Transverse colon (tissue), 4 donors: ENCODE data around the gene LYRM1.

Experiments
- CTCF ChIP-seq, 5 experiments: fragments of 200-600 bp in 3 of 5; fragments of 450-650 bp in 2 of 5; sonication (generic) in 3 of 5; IDR thresholded peaks; 1 replicate in 2 of 5; 2 replicates in 3 of 5; pipeline ENCODE4 v1.5.1; 2016 to 2017; ENCODE audit warnings: antibody characterized with exemption in 5 of 5, inconsistent platforms in 3 of 5, mild to moderate bottlenecking in 2 of 5, moderate library complexity in 1 of 5
- EP300 ChIP-seq: sonication (generic); formaldehyde crosslinking; IDR thresholded peaks from one replicate; pipeline ENCODE4 v1.6.1; 2017; ENCODE audit warnings: antibody characterized with exemption, low read depth
- POLR2A ChIP-seq: fragments of 450-650 bp; IDR thresholded peaks from one replicate; pipeline ENCODE4 v1.6.1; 2016; ENCODE audit warnings: antibody characterized with exemption, mild to moderate bottlenecking, moderate library complexity
- POLR2AphosphoS5 ChIP-seq, 3 donors: sonication (generic); formaldehyde crosslinking; IDR thresholded peaks; one replicate each; pipeline ENCODE4 v1.6.1; 2016; ENCODE audit warnings: antibody characterized with exemption in 3 of 3

GRCh38 chr16:20883554-20884239 is 16.9 kb upstream of the LYRM1 start:
- TF ChIP-seq CTCF (IDR thresholded peaks at IDR 0.05) (no peak), POLR2AphosphoS5 (IDR thresholded peaks at IDR 0.05) (peak in 1 of 3 donors; percentile 20), POLR2A (no peak), EP300 (no peak)
